ENCODE results near the gene C6orf47. TPM values are rescaled to one million over a fixed set of nuclear protein-coding genes. Genes with fewer than 3 reads are reported as not detected.

C6orf47 gene
- total and polyA plus RNA-seq, 5 donors from 2014 or later, result 18.8 to 30.5 (median 25.2) TPM

DNA sequence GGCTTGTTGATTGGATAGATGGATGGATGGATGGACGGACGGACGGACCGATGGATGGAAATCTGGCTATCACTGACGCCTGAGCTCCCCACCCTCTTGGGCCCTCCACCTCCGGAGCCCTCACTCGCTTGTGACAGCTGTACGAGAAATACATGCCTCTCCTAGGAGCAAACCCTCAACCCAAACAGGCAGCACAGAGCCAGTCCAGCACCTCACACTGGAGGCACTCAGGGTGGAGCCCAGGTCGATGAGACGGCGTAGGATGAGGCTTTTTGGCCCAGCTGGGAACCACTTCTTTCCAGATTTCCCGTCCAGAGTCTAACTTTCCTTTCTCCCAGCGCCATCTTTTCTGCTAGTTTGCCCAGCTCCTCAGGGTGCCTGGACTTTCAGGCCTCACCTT, 23.0 kb upstream of the C6orf47 start:
- Histone ChIP-seq H3K9me3 (ENCODE audit: control insufficient read depth in 2 of 2, low read length in 2 of 2) (no peaks in the 10 kb centered on the region), H3K27ac (ENCODE audit: insufficient read depth, low read length, poor library complexity, severe bottlenecking) (no peak overlapping the region), H3K4me3 (ENCODE audit: low read depth, low read length) (no peak overlapping the region), H3K27me3 (ENCODE audit: control insufficient read depth, insufficient read depth, low read length) (no peaks in the 10 kb centered on the region), H3K36me3 (ENCODE audit: control insufficient read depth, insufficient read depth, low read length) (peaks cover 30% of the 10 kb centered on the region), H3K4me1 (ENCODE audit: control insufficient read depth, insufficient read depth, low read length, poor library complexity, severe bottlenecking) (peaks cover 16% of the 10 kb centered on the region)
- Mint-ChIP-seq H3K4me3 (peak overlapping the region in 1 of 4 donors; percentile 53), H3K27ac (peak overlapping the region in 1 of 3 donors; percentile 42), H3K4me1 (peaks cover 0 to 27% (median 14%) of the 10 kb centered on the region in 4 donors), H3K9me3 (no peaks in the 10 kb centered on the region), H3K27me3 (no peaks in the 10 kb centered on the region), H3K36me3 (peaks cover 11% of the 10 kb centered on the region)
- ATAC-seq (ENCODE audit: low read depth in 2 of 2) (no peak), DNase-seq (no peak)

DNA sequence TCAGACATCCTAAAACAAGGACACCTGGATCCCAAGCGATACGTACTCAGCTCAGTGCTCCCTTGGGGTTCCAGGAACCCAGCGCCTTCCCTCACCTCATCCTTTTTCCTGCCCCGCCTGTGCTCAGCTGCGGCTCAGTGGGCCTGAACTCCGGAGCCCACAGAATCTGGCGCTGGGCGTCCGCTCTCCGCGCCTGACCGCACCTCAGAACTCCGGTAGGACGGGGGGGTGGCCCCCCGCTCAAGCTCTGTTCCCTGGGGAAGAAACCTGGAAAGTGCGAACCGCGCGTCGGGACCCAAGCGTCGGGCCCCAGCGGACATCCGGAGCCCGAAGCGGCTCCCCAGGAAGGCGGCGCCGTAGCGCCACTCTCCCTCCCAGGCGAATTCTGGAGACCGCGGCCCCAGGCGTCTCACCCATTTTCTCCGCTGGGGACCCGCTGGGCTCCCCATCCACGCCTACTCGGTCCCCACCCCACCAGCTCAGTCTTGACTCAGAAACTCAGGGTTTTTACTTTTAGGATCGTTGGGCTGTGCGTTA, 20.6 kb upstream of the C6orf47 start:
- peak overlapping the region in 2 of 3 donors; percentile 86 to 94 for H3K27ac Mint-ChIP-seq

DNA sequence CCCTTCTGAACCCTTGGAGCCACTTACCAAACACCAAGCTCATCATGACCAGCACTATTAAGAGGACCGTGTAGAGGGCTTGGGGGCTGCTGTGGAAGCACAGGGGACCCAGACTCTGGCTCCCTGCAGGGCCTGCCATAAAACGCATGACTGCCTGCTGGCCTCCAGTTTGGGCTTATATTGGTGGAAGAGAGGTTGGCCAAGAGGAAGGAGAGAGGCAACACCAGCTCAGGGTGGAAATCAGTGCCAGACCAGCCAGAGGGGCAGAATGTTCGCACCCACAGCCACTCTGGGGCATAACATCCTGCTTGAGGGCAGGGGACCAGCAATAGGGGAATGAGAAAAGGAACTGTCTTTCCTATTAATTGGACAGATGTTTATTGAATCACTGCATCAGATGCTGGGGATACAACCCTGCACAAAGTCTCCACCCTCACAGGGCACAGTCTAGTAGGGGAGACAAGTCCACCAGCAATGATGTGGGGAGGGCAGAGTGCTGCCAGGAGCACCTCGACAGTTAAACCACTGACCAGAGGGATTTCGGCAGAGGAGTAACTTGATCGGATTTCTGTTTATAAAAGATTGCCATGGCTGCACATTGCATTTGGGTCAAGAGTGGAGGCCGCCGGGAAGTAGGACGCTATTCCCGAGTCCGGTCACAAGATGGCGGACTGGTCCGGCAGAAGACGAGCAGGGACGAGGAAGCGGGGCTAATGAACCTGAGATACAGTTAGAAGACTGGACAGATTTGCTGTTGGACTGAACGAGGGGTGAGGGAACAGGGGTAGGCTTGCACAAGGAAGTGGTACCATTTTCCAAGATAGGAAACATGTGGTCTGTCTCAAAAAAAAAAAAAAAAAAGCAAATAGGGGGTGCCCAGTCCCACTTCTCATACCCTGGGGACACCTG, 19.9 kb upstream of the C6orf47 start, which contains the start of gene LY6G5C:
LY6G5C (minus strand) TSS at position 842 of the 909 bp plus-strand sequence; CDS start at position 148, 694 bp downstream.
- Mint-ChIP-seq H3K27me3 (no peaks in the 10 kb centered on the region), H3K36me3 (peaks cover 4% of the 10 kb centered on the region), H3K4me1 (peaks cover 0 to 35% (median 18%) of the 10 kb centered on the region in 4 donors), H3K9me3 (no peaks in the 10 kb centered on the region), H3K27ac (peak within 1 kb of the TSS; percentile 86 to 94 (median 94)), H3K4me3 (peak within 1 kb of the TSS; percentile 87 to 93 (median 90))
- Histone ChIP-seq H3K27ac (ENCODE audit: insufficient read depth, low read length, poor library complexity, severe bottlenecking) (peak within 1 kb of the TSS; percentile 53), H3K27me3 (ENCODE audit: control insufficient read depth, insufficient read depth, low read length) (no peaks in the 10 kb centered on the region), H3K4me3 (ENCODE audit: low read depth, low read length) (peak within 1 kb of the TSS; percentile 86), H3K4me1 (ENCODE audit: control insufficient read depth, insufficient read depth, low read length, poor library complexity, severe bottlenecking) (peaks cover 16% of the 10 kb centered on the region), H3K9me3 (ENCODE audit: control insufficient read depth in 2 of 2, low read length in 2 of 2) (no peaks in the 10 kb centered on the region), H3K36me3 (ENCODE audit: control insufficient read depth, insufficient read depth, low read length) (peaks cover 8% of the 10 kb centered on the region)
- ATAC-seq (ENCODE audit: low read depth in 2 of 2) (peak; percentile 76 to 78), DNase-seq (peak; percentile 47 to 79 (median 61))

More for the DNA sequence above, 20.6 kb upstream of the C6orf47 start:
- ATAC-seq (ENCODE audit: low read depth in 2 of 2) (peak; percentile 10 to 34), DNase-seq (peak; percentile 25 to 42 (median 27))
- Mint-ChIP-seq H3K9me3 (no peaks in the 10 kb centered on the region), H3K27me3 (no peaks in the 10 kb centered on the region), H3K4me1 (peaks cover 0 to 35% (median 18%) of the 10 kb centered on the region in 4 donors), H3K36me3 (peaks cover 6% of the 10 kb centered on the region), H3K4me3 (peak overlapping the region; percentile 87 to 93 (median 90))
- Histone ChIP-seq H3K4me1 (ENCODE audit: control insufficient read depth, insufficient read depth, low read length, poor library complexity, severe bottlenecking) (peaks cover 16% of the 10 kb centered on the region), H3K27ac (ENCODE audit: insufficient read depth, low read length, poor library complexity, severe bottlenecking) (peak overlapping the region; percentile 53), H3K9me3 (ENCODE audit: control insufficient read depth in 2 of 2, low read length in 2 of 2) (no peaks in the 10 kb centered on the region), H3K27me3 (ENCODE audit: control insufficient read depth, insufficient read depth, low read length) (no peaks in the 10 kb centered on the region), H3K36me3 (ENCODE audit: control insufficient read depth, insufficient read depth, low read length) (peaks cover 14% of the 10 kb centered on the region), H3K4me3 (ENCODE audit: low read depth, low read length) (peak overlapping the region; percentile 86)

DNA sequence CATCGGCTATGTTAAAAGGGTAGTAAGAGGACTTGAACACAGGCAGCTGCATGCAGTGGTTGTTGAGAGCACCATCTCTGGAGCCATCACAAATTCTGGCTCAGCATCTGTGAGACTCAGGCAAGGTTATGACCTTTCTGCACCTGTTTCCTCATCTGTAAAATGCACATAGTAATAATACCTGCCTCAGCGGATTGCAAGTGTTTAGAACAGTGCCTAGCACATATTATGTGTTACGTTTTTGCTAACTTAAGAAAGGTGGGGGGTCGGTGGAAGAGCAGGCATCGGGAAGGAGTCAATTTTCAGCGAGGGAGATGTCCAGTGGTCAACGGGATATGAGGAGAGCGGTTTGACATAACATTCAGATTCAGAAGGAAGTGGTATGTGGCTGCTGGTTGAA, 17.4 kb upstream of the C6orf47 start:
- peaks cover 16% of the 10 kb centered on the region for H3K4me1 ChIP-seq (ENCODE audit: control insufficient read depth, insufficient read depth, low read length, poor library complexity, severe bottlenecking)
- no peak for ATAC-seq (ENCODE audit: low read depth in 2 of 2)
- Mint-ChIP-seq H3K36me3 (peaks cover 4% of the 10 kb centered on the region), H3K4me3 (peak overlapping the region in 2 of 4 donors; percentile 44 to 72), H3K4me1 (peaks cover 0 to 35% (median 18%) of the 10 kb centered on the region in 4 donors), H3K27me3 (no peaks in the 10 kb centered on the region), H3K27ac (peak overlapping the region in 1 of 3 donors; percentile 4), H3K9me3 (no peaks in the 10 kb centered on the region)
- H3K27me3 ChIP-seq (ENCODE audit: control insufficient read depth, insufficient read depth, low read length), result no peaks in the 10 kb centered on the region
- H3K36me3 ChIP-seq (ENCODE audit: control insufficient read depth, insufficient read depth, low read length), result peaks cover 10% of the 10 kb centered on the region
- DNase-seq, result no peak
- H3K9me3 ChIP-seq (ENCODE audit: control insufficient read depth in 2 of 2, low read length in 2 of 2), result no peaks in the 10 kb centered on the region
- H3K27ac ChIP-seq (ENCODE audit: insufficient read depth, low read length, poor library complexity, severe bottlenecking), result no peak overlapping the region
- H3K4me3 ChIP-seq (ENCODE audit: low read depth, low read length), result no peak overlapping the region

DNA sequence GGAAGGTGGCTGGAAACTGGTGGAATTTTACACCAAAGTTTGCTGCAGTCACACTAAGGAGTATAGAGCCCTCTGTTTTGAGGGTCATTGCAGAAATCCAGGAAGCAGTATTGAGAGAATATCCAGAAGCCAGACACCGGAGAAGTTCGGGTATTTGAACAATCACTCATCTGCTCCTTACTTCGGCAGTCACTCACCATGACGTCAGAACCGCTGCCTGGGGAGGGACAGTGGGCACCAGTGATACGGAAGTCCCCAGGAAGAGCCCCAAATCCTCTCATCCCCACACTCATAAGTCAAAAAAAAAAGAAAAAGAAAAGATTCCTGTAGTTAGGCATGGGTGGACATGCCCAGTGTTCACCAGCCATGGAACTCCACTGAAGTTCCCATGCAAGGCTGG, 16.3 kb upstream of the C6orf47 start:
- H3K4me3 ChIP-seq (ENCODE audit: low read depth, low read length), result no peak overlapping the region
- no peak for DNase-seq
- no peaks in the 10 kb centered on the region for H3K27me3 Mint-ChIP-seq
- no peaks in the 10 kb centered on the region for H3K27me3 ChIP-seq (ENCODE audit: control insufficient read depth, insufficient read depth, low read length)
- H3K36me3 Mint-ChIP-seq, result peaks cover 12% of the 10 kb centered on the region
- no peak for ATAC-seq (ENCODE audit: low read depth in 2 of 2)
- H3K36me3 ChIP-seq (ENCODE audit: control insufficient read depth, insufficient read depth, low read length), result peaks cover 16% of the 10 kb centered on the region
- H3K9me3 ChIP-seq (ENCODE audit: control insufficient read depth in 2 of 2, low read length in 2 of 2), result no peaks in the 10 kb centered on the region
- H3K4me1 ChIP-seq (ENCODE audit: control insufficient read depth, insufficient read depth, low read length, poor library complexity, severe bottlenecking), result peaks cover 16% of the 10 kb centered on the region
- H3K9me3 Mint-ChIP-seq, result no peaks in the 10 kb centered on the region
- peak overlapping the region in 1 of 4 donors; percentile 64 for H3K4me3 Mint-ChIP-seq
- H3K4me1 Mint-ChIP-seq, result peaks cover 0 to 33% (median 16%) of the 10 kb centered on the region in 4 donors
- peak overlapping the region in 2 of 3 donors; percentile 55 to 93 for H3K27ac Mint-ChIP-seq
- H3K27ac ChIP-seq (ENCODE audit: insufficient read depth, low read length, poor library complexity, severe bottlenecking), result no peak overlapping the region

DNA sequence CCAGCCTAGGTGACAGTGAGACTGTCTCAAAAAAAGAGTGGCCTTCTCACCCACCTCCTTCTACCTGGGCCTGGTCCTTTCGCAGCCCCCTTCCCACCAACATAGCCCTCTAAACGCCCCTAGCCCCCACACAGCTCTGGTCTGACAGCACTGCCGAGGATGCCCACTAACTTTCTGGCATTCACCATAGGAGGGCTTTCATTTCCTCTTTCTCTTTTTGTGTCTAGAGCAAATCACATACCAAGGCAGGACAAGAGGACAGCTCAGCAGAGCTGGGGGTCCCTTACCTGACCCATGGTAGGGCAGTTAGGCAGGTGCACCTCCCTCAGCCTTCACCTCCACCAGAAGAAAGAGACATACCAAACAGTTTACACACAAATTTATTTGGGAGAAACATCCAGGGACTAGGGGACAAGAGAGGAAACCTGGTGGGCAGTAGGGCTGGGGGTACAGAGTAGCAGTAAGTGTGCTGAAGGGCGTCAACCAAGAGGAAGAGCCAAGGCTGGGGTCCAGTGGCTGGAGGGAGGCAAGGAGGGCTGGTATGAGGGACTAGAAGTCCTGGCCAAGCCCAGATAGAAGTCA, 15.8 kb upstream of the C6orf47 start:
- Histone ChIP-seq H3K4me1 (ENCODE audit: control insufficient read depth, insufficient read depth, low read length, poor library complexity, severe bottlenecking) (peaks cover 12% of the 10 kb centered on the region), H3K27ac (ENCODE audit: insufficient read depth, low read length, poor library complexity, severe bottlenecking) (no peak overlapping the region), H3K4me3 (ENCODE audit: low read depth, low read length) (no peak overlapping the region), H3K9me3 (ENCODE audit: control insufficient read depth in 2 of 2, low read length in 2 of 2) (no peaks in the 10 kb centered on the region), H3K36me3 (ENCODE audit: control insufficient read depth, insufficient read depth, low read length) (peaks cover 20% of the 10 kb centered on the region), H3K27me3 (ENCODE audit: control insufficient read depth, insufficient read depth, low read length) (no peaks in the 10 kb centered on the region)
- H3K4me3 Mint-ChIP-seq, result peak overlapping the region in 1 of 4 donors; percentile 64
- no peaks in the 10 kb centered on the region for H3K27me3 Mint-ChIP-seq
- no peak for DNase-seq
- H3K4me1 Mint-ChIP-seq, result peaks cover 0 to 28% (median 14%) of the 10 kb centered on the region in 4 donors
- H3K27ac Mint-ChIP-seq, result peak overlapping the region in 2 of 3 donors; percentile 38 to 93
- peaks cover 12% of the 10 kb centered on the region for H3K36me3 Mint-ChIP-seq
- H3K9me3 Mint-ChIP-seq, result no peaks in the 10 kb centered on the region
- ATAC-seq (ENCODE audit: low read depth in 2 of 2), result no peak

DNA sequence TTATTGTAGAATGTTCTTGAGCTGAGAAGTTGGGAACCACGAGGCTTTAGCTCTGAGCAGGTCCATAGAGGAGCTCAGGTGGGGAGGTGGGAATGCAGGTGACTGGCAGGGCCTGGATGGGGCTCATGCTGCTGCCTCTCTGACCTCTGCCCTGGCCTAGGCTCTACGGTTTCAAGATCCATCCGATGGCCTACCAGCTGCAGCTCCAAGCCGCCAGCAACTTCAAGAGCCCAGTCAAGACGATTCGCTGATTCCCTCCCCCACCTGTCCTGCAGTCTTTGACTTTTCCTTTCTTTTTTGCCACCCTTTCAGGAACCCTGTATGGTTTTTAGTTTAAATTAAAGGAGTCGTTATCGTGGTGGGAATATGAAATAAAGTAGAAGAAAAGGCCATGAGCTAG, 9.1 kb upstream of the C6orf47 start, which contains the start of gene LY6G5B:
LY6G5B (plus strand) TSS at position 301 of the 400 bp plus-strand sequence. CDS start 975 bp downstream, outside the sequence.
- H3K4me3 Mint-ChIP-seq, result peak within 1 kb of the TSS in 3 of 4 donors; percentile 26 to 72 (median 47)
- ATAC-seq (ENCODE audit: low read depth in 2 of 2), result no peak

More for the DNA sequence above, 9.1 kb upstream of the C6orf47 start, which contains the start of gene LY6G5B:
- H3K4me3 ChIP-seq (ENCODE audit: low read depth, low read length), result no peak within 1 kb of the TSS
- no peaks in the 10 kb centered on the region for H3K9me3 Mint-ChIP-seq
- peak within 1 kb of the TSS in 1 of 3 donors; percentile 56 for H3K27ac Mint-ChIP-seq
- peaks cover 4 to 43% (median 25%) of the 10 kb centered on the region in 4 donors for H3K4me1 Mint-ChIP-seq
- no peaks in the 10 kb centered on the region for H3K27me3 ChIP-seq (ENCODE audit: control insufficient read depth, insufficient read depth, low read length)
- no peaks in the 10 kb centered on the region for H3K27me3 Mint-ChIP-seq
- no peak for DNase-seq
- peaks cover 58% of the 10 kb centered on the region for H3K36me3 ChIP-seq (ENCODE audit: control insufficient read depth, insufficient read depth, low read length)
- H3K27ac ChIP-seq (ENCODE audit: insufficient read depth, low read length, poor library complexity, severe bottlenecking), result no peak within 1 kb of the TSS
- peaks cover 15% of the 10 kb centered on the region for H3K4me1 ChIP-seq (ENCODE audit: control insufficient read depth, insufficient read depth, low read length, poor library complexity, severe bottlenecking)
- peaks cover 40% of the 10 kb centered on the region for H3K36me3 Mint-ChIP-seq
- H3K9me3 ChIP-seq (ENCODE audit: control insufficient read depth in 2 of 2, low read length in 2 of 2), result no peaks in the 10 kb centered on the region

Measured in CD4-positive, CD25-positive, alpha-beta regulatory T cell (primary cell).